ENCODE measurements around the gene FAM83B.
"Not testable (repeated sequence)": the region's sequence is repeated elsewhere in the genome, so short reads cannot be mapped to it uniquely, and the experiment has no call there.

Gene FAM83B

GRCh38 chr6:54860739-54861138 is 14.2 kb downstream of the FAM83B start:
- DNase-seq = no peak

- DNase-seq = no peak
Observed at GRCh38 chr6:54861905-54862616, 15.5 kb downstream of the FAM83B start.

GRCh38 chr6:54864272-54864671 is 17.7 kb downstream of the FAM83B start:
- peak; percentile 17 for DNase-seq

- DNase-seq = no peak
Observed at GRCh38 chr6:54865091-54865631, 18.6 kb downstream of the FAM83B start.

GRCh38 chr6:54868556-54868955 is 22.0 kb downstream of the FAM83B start:
- DNase-seq = no peak

- no peak for DNase-seq
Observed at GRCh38 chr6:54873599-54873998, 27.0 kb downstream of the FAM83B start.

DNA sequence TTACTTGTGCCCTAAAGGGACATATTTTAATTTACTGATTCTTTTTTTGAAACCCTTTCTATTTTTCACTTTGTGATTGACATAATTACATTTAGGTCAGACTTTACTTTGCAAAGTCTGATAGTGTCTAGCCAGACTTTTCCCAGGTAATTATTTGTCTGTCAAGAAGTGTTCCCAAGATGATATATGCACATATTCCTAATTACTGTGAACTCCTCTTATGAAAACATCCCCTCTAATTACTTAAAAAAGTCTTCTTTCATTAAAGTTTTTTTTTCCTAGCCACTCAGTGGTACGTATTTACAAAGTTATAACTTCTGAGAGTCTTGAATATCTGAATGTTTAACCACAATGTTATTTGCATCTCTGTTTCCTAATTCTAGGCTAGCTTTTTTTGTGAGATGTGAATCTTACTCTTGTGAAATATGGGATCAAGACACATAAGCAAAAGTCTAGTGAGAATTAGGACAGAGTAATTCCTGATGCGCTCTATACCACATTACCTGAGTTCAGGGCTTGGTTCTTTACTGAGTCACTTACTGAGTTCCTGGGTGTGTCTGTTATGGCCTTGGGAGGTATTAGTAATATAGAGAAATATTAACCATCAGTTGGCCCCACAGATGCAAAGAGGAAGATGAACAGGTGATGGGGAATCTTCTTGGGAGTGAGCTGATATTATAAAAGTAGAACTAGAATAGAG is 27.9 kb downstream of the FAM83B start:
- DNase-seq = no peak

DNA sequence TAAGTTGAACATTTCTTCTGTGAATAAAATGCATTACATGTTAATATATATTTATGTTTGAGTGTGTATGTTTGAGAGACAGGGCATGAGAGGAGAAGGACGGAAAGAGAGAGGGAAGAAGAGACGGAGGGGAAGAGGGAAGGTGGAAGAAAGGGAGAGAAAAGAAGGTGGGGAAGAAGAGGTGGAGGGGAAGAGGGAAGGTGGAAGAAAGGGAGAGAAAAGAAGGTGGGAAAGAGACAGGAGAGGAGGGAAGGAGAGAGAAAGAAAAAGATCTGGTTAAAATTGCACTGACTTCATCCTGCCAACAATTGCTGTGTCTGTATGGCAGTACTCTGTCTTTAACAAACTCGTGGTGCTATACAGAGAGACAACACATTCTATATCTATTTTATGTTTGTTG is 29.0 kb downstream of the FAM83B start:
- no peak for DNase-seq

- no peak for DNase-seq
Observed at GRCh38 chr6:54876365-54876764, 29.8 kb downstream of the FAM83B start.

GRCh38 chr6:54876871-54877270 is 30.3 kb downstream of the FAM83B start:
- no peak for DNase-seq

GRCh38 chr6:54877713-54878317 is 31.2 kb downstream of the FAM83B start:
- DNase-seq = no peak

- peak; percentile 39 for DNase-seq
Observed at GRCh38 chr6:54878718-54879117, 32.1 kb downstream of the FAM83B start.

DNA sequence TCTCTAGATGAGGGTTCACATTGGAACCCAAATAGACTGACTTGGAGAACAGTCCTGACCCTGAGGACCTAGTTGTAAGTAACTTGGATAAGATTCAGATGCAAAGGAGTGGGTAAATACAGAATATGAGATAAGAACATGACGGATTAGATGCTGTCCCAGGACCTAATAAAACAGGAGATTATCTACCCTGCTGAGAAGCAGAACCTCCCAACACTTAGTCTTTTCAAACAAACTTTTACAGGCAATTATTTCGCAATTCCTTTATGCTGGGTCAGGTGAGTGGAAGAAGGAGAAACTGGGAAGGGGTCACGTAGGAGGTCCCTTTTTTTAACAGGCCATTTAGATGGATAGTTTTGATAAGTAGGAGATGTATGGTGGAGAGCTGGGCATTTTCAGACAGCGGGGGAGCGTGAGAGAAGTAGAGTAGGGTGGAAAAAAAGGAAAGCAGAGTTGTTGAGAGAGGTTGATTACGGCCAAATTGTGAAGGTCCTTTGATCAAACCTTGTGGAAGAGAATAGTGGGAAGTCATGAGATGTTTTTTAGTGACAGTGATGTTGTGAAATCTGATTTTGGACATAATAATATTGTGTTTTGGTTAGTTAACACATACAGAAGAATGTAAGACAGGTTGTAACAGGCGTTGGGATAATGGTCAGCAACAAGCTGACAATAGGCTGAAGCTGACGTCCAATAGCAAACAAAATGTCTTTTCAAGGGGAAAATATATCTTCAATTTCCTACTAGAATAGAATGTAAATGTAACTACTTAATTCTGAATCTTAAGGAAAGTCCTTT is 32.8 kb downstream of the FAM83B start:
- DNase-seq = no peak

DNA sequence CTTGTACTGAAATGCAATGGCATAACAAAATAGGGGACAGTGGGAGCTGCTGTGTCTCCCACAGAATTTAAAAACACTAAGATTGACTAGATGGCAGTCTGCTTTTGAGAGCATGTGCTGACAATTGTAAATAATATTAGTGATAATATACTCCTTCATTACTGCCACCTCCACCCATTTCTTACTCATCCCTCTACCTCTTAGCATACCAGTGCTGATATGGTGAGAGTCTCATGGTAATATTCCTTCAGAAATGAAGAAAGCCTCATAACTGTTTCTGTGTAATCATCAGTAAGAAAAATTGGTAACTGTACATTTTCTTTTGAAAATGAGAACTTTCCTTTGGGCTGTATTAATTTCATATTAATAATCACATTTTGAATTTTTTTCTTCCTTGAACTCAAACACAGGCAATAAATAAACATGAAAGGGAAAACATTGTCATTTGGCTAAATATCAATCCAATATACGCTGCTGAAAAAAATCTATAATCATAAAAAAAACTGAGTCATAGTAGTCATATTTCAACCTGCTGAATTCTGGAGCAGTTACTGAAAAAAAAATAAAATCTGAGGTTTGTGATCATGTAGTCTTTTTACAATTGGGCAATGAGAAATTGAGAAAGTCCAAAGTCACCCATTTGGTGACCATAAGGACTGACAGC is 34.6 kb downstream of the FAM83B start:
- no peak for DNase-seq

DNA sequence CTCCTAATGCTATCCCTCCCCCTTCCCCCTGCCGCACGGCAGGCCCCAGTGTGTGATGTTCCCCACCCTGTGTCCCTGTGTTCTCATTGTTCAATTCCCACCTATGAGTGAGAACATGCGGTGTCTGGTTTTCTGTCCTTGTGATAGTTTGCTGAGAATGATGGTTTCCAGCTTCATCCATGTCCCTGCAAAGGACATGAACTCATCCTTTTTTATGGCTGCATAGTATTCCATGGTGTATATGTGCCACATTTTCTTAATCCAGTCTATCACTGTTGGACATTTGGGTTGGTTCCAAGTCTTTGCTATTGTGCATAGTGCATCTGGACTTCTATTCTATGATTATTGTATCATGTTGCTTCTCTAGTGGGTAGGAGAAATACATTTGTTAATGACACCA is 35.3 kb downstream of the FAM83B start:
- not testable (repeated sequence) for DNase-seq

GRCh38 chr6:54886932-54887584 is 40.5 kb downstream of the FAM83B start:
- DNase-seq = no peak

DNA sequence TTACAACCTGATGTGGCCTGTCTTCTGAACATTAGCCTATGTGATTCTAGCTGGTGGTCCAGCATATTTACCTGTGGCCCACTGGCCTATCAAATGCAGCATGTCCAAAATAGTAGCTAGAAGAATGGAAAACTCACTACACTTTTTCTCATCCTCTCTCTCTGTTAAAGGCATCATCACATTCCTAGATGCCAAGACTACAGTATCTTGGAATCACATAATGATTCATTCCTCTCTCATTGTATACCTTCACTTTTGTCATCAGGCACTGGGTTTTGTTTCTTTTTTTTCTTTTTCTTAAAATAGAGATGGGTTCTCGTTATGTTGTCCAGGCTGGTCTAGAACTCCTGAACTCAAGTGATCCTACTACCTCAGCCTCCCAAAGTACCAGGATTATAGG is 45.0 kb downstream of the FAM83B start:
- no peak for DNase-seq

- DNase-seq = no peak
Observed at GRCh38 chr6:54892831-54893230, 46.3 kb downstream of the FAM83B start.

DNA sequence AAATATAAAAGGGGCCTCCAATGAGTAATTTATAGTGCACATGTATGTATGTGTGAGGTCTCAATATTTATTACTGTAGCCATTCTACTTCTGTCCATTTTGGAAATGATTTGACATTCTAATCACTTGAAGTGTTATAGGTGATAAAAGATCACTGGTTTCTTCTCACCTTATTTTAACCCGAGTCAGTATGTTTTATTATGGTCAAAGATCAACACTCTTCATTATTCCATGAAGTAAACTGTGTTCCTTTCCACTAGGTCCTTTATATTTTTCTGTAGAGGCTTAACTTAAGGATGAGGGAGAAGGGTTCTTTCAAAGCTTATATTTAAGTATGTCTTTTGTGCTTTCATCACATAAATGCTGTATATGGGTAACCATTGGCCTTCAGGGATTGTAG is 47.2 kb downstream of the FAM83B start:
- DNase-seq = no peak

DNA sequence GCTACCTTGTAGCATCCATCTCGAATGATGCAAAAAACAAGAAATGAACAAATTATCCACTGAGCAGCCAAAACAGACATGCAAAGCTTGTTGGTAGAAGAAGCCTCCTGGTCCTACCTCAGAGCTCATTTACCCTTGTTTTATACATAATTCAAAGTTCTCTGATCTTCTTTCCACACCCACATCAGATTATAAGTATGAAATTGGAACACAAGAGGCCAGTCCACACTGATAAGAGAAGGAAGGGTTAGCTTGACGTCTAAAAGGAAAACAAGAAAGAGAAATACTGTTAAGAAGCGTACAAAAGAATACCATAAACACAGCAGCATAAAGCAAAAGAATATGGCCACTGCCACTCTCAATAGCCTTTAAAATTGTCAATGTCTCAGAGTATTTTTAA is 49.7 kb downstream of the FAM83B start:
- no peak for DNase-seq

DNA sequence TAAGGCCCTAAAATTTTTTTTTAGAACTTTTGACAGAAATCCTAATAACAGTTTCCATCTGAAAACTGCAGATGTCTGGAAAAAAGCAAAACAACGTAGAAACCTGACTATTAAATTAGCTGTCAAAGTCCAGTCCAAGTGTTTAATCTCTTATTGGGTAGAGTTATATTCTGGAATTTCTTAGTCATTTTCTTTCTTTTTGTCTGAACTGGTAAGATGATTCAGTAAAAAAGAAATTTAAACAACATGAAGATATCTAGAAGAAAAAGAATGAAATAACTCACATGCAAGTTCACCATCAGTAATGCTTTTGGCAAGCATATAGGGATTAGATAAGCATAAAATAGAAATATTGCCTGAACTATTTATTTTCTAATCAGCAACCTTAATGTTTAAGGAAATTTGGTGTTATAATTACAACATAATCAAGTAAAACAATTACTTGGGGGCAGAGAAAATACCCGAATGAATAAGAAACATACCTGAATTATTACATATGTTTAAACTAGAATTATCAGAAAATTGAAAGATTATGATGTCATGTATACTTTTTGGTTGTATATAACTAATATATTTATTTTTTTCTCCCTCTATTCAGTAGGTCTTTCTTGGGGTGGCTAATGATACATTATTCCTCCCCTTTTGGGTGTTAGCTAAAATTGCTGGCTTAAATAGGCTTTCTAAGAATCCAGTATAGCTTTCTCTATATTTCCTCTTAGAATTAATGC is 51.1 kb downstream of the FAM83B start:
- DNase-seq = no peak
